ENCODE results near the gene RCN2. TPM values are rescaled to one million over a fixed set of nuclear protein-coding genes. Genes with fewer than 3 reads are reported as not detected.
"Not testable (repeated sequence)": the region's sequence is repeated elsewhere in the genome, so short reads cannot be mapped to it uniquely, and the experiment has no call there.

Gene RCN2
- total RNA-seq, 1 donor = 59.9 TPM

DNA sequence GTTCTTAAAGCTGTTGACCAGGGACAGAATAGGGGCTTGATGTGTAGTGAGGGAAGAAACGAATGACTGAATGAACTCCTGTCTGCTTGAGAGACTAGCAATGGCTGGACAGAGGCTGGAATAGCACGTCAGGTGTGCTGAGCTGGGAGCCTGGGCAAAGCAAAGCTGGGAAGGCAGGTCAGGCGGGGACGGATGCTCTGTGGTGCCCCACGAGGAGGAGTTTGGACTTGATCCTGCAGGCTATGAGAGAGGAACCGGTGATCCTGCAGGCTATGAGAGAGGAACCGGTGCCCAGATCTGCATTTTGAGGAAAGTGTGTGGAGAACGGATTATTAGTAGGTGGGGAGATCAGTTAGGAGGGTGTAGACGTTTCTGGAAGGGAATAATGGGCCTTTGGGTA lies 32.0 kb downstream of the RCN2 start:
- TF ChIP-seq, protein P1, sequence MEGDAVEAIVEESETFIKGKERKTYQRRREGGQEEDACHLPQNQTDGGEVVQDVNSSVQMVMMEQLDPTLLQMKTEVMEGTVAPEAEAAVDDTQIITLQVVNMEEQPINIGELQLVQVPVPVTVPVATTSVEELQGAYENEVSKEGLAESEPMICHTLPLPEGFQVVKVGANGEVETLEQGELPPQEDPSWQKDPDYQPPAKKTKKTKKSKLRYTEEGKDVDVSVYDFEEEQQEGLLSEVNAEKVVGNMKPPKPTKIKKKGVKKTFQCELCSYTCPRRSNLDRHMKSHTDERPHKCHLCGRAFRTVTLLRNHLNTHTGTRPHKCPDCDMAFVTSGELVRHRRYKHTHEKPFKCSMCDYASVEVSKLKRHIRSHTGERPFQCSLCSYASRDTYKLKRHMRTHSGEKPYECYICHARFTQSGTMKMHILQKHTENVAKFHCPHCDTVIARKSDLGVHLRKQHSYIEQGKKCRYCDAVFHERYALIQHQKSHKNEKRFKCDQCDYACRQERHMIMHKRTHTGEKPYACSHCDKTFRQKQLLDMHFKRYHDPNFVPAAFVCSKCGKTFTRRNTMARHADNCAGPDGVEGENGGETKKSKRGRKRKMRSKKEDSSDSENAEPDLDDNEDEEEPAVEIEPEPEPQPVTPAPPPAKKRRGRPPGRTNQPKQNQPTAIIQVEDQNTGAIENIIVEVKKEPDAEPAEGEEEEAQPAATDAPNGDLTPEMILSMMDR (IDR thresholded peaks at IDR 0.05; ENCODE audit: insufficient read depth, low read length) = no peak
- H3K4me3 ChIP-seq (ENCODE audit: low read depth, low read length) = no peak overlapping the region
- no peak for DNase-seq (ENCODE audit: low read depth)

DNA sequence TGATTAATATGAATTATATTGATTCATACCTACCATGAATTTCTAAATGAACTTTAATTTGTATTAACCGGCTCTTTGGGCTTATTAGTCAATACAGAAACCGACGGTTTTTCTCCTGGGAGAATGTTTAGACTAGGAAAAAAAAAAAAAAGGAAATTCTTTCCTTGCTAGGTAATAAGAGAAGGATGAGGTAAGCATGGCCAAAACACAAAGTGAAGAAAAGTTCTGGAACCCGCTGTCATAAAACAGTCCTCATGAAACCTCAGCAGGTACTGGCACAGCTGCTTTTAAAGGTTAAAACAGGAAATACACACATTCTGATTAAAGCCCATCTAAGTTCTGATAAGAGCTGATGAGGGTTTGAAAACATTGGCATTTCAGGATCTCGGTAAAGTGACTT lies 32.6 kb downstream of the RCN2 start:
- no peak for DNase-seq (ENCODE audit: low read depth)
- no peak overlapping the region for H3K4me3 ChIP-seq (ENCODE audit: low read depth, low read length)
- TF ChIP-seq, protein P1 (IDR thresholded peaks at IDR 0.05; ENCODE audit: insufficient read depth, low read length) = no peak

DNA sequence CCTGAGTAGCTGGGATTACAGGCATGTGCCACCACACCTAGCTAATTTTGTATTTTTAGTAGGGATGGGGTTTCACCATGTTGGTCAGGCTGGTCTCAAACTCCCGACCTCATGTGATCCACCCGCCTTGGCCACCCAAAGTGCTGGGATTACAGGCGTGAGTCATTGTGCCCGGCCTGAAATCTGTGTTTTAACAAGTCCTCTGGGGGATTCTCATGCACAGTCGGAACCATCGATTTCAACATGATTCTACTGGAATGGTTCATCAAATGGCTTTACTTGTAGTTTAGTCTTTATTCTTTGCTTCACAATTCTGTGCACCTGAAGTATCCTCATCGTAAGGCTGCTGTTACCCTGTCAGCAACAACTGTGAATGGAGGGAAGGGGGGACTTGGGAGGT lies 34.5 kb downstream of the RCN2 start:
- H3K4me3 ChIP-seq (ENCODE audit: low read depth, low read length) = not testable (repeated sequence)
- peak; percentile 28 for DNase-seq (ENCODE audit: low read depth)

DNA sequence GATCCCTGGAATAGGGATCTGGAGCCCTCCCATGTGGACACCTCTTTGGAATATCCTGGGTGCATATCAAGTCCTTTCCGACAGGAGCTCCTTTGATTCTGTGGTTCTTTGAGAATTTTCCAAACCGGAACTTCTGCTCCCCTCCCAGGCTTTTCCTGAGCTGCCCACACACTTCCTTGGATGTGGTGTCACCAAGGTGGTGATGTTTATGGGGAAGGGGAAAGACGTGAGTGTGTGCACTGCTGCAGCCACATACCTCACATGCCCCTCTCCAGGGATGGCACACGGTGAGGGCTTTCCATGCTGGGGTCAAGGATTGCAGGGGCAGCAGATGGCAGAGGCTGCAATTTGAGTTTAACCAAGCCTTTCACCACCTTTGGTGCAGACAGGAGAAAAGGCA lies 35.5 kb downstream of the RCN2 start:
- no peak for DNase-seq (ENCODE audit: low read depth)
- TF ChIP-seq, protein P1 (IDR thresholded peaks at IDR 0.05; ENCODE audit: insufficient read depth, low read length) = no peak
- no peak overlapping the region for H3K4me3 ChIP-seq (ENCODE audit: low read depth, low read length)

DNA sequence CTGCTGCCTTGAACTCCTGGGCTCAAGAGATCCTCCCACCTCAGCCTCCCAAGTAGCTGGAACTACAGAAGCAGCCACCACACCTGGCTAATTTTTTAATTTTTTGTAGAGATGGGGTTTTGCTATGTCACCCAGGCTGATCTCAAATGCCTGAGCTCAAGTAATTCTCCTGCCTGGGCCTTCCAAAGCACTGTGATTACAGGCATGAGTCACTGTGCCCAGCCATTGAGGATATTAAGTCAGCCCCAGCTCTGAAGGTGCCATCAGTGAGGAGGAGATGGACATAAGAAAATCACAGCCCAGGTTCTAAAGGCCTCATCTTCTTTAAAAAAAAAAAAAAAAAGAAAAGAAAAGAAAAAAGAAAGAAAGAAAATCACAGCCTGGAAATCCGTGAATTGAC lies 36.8 kb downstream of the RCN2 start:
- no peak overlapping the region for H3K4me3 ChIP-seq (ENCODE audit: low read depth, low read length)
- TF ChIP-seq, protein P1 (IDR thresholded peaks at IDR 0.05; ENCODE audit: insufficient read depth, low read length) = no peak
- peak; percentile 21 for DNase-seq (ENCODE audit: low read depth)

DNA sequence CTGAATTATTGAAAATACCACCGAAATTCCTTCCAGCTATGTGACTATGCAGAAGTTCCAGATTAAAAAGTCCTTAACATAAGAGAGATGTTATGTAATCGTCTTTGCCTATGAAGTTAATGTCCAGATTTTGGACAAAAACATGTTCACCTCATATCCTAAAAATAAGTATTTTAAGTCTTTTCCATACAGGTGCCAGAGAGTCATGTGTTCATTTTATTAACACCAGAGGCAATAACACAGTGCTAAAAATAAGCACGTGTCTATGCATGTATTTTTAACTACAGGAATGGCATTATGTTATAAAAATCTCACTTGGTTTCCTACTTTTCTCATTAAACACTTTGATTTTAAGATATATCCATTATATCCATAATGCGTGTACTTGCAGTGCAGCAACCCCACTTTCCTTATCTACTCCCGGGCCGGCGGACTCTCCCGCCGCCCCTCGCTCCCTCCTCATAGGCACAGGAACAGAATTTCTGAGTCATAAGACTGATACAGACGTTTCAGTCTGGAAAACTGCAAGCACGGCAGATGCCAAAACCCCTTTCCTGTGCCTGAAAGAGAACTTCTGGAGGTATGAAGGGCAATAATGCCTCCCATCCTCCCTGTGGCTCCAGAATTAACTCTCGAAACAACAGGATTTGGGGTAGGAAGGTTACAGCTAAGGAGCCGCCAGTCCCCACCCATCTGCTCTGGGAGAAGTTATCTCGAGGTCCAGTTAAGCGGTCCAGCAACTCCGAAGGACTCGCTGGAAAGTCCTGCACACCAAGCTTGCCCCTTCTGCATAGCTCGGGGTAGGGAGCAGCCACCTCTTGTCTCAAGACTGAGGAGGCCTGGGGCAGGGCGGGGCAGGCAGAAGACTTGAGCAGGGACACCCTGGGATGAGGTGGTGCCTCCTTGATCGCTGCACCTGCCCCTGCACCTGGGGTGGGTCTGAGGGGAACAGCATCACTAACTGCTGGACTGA lies 41.1 kb downstream of the RCN2 start:
- DNase-seq (ENCODE audit: low read depth) = peak; percentile 74
- TF ChIP-seq, protein P1 (IDR thresholded peaks at IDR 0.05; ENCODE audit: insufficient read depth, low read length) = no peak
- peak overlapping the region; percentile 56 for H3K4me3 ChIP-seq (ENCODE audit: low read depth, low read length)

DNA sequence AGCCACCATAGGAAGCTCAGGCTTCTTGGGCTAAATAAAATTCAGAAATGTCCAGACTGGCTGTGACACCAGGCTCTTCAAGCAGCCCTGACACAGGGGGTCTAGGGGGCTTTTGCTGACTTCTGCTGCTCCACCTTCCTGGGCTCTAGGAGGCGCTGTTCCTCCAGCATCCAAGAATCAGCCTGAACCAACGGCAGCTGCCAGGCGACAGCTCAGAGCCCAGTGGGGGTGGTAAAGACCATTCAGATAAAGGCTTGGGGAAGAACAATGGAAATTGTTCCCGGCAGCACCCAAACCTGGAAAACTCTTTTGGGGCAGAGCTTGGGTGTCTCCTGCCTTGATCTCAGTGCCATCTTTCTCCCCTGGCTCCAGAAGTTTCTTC lies 41.8 kb downstream of the RCN2 start:
- no peak overlapping the region for H3K4me3 ChIP-seq (ENCODE audit: low read depth, low read length)
- peak; percentile 60 for DNase-seq (ENCODE audit: low read depth)
- TF ChIP-seq, protein P1 (IDR thresholded peaks at IDR 0.05; ENCODE audit: insufficient read depth, low read length) = peak; percentile 58

Data from fibroblast of the aortic adventitia (primary cell).